LNCaP clone FGC (cell line): ENCODE results near the gene GMNN.

Experiments
- DNase-seq: peaks from one replicate; pipeline ENCODE4 v3.0.0-alpha.2; 2011; ENCODE audit warnings: low read depth
- H3K4me3 ChIP-seq: 2 replicates; pipeline ENCODE4 v1.5.1; 2011; ENCODE audit warnings: mild to moderate bottlenecking, low read depth, low read length, control low read depth
- TF ChIP-seq, protein P1 (sequence below): IDR thresholded peaks from 2 replicates; pipeline ENCODE4 v1.5.1; 2012; ENCODE audit warnings: mild to moderate bottlenecking; ENCODE audit not compliant: control insufficient read depth, insufficient read depth; ENCODE audit errors: extremely low read depth

Gene GMNN

DNA sequence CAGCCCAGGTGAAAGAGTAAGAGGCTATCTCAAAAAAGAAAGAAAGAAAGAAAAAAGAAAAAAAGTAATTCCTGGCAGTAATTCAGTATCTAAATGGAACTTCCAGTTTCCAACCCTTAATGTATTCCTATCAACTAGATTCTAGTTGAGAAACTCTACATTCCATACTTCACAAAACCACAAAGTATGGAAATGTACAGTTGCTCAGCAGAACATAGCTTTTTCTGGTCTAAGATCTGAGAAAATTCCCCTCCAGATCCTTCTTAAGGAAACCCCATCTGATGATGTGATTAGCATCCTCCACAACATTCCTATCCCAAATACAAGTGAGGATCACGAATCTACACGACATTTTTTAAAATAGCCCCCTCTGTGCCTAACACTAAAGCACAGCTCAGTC lies 20.4 kb downstream of the GMNN start:
- H3K4me3 ChIP-seq = no peak overlapping the region
- TF ChIP-seq, protein P1, sequence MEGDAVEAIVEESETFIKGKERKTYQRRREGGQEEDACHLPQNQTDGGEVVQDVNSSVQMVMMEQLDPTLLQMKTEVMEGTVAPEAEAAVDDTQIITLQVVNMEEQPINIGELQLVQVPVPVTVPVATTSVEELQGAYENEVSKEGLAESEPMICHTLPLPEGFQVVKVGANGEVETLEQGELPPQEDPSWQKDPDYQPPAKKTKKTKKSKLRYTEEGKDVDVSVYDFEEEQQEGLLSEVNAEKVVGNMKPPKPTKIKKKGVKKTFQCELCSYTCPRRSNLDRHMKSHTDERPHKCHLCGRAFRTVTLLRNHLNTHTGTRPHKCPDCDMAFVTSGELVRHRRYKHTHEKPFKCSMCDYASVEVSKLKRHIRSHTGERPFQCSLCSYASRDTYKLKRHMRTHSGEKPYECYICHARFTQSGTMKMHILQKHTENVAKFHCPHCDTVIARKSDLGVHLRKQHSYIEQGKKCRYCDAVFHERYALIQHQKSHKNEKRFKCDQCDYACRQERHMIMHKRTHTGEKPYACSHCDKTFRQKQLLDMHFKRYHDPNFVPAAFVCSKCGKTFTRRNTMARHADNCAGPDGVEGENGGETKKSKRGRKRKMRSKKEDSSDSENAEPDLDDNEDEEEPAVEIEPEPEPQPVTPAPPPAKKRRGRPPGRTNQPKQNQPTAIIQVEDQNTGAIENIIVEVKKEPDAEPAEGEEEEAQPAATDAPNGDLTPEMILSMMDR = no peak
- no peak for DNase-seq

DNA sequence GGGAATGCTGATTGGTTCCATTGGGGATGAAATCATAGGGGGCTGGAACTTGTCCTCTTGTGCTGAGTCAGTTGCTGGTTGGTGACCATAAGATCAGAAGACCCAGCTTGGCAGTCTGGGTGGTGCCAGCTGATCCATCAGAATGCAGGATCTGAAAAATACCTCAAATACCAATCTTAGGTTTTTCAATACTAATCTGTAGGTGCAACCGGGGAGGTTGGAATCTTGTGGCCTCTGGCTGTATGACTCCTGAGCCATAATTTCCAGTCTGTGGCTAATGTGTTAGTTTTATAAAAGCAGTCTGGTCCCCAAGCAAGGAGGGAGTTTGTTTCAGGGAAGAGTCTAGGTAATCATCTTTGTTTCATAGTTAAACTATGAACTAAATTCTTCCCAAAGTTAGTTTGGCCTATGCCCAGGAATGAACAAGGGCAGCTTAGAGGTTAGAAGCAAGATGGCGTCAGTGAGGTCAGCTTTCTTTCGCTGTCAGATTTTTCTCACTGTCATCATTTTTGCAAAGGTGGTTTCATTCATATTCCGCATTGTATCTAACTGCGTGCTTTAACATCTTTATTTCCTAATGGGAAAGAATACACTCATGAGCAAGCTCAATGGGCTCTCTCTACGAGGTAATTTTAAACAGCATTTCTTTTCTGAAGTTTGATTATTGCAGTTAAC lies 22.0 kb downstream of the GMNN start:
- TF ChIP-seq, protein P1 = no peak
- no peak overlapping the region for H3K4me3 ChIP-seq
- no peak for DNase-seq

DNA sequence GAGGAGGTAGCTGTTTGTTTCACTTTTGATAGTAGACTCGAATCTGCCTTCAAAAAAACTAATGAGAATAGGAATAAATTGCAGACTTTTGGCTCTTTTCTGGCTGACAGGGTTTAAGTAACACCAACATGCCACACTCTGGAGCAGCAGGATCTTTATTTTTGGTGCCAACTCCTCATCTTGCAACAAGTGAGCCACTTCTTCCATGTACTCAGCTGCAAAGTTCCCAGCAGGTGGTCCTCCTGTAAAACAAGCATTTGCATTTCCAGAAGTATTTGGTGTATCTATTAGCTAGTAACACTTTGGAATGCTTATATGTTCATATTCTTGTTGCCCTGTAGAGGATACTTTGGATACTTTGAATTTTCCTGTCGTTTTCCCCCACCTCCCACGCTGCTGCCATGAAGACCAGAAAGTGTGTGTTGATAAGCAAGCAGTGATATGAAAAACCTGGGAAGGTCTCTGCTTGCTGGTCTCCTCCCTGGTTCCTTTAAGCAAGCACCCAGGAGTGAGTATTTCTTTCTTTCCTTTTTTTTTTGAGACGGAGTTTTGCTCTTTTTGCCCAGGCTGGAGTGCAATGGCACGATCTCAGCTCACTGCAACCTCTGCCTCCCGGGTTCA lies 23.0 kb downstream of the GMNN start:
- TF ChIP-seq, protein P1 = no peak
- H3K4me3 ChIP-seq = no peak overlapping the region
- no peak for DNase-seq

DNA sequence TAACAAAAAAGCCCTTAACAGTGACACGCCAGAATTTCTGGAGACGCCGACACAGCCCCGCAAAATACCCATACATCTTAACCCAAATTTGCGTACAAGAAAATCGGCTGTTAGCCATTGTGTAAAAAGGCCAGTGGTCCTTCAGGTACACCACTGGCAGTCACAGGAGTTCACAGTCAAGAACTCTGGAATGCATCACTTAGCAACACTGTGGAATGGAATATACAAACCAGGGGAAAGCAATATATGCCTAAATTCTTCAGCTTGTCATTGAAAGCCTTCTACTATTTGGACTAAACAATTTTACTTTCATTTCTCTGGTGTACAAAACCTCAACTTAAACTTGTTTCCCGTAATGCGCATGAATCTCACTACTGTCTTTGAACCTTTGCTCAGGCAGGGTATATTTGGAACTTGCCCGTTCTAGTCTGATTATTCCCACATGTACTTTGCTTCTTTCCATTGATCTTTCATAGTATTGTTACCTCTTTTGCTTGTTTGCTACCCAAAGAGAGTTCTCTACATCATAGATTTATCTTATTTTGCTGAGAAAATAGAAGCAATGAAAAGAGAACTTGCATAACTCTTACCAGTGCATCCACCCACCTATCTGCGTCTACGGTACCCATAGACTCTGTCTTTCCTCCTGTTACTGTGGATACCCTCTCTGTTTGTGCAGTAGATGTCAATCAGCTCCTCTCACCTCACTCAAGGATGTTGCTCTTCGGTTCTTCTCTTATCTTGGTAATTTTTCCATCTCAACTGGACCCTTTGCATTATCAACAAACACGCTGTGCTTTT lies 24.2 kb downstream of the GMNN start, which contains the start of gene ARMH2:
ARMH2 (minus strand) TSS at position 178 of the 801 bp plus-strand sequence; CDS start at position 118, 60 bp downstream.
- DNase-seq = no peak
- TF ChIP-seq, protein P1 = no peak
- no peak within 1 kb of the TSS for H3K4me3 ChIP-seq

DNA sequence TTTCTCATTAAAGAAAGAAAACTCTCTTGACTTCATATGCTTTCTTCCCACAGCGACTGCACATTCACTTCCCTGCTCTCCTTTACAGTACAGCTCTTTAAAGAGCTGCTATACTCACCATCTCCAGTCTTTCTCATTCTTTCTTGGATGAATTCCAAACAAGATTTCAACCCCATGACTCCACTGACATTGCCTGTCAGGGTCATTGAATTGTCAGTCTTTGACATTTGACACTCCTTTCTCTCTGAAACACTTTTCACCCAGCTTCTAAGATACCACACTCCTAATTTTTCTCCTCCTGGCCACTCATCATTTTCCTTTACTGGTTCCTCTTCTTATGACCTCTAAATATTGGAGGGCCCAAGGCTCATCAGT lies 24.8 kb downstream of the GMNN start:
- DNase-seq = no peak
- TF ChIP-seq, protein P1 = no peak
- H3K4me3 ChIP-seq = no peak overlapping the region

DNA sequence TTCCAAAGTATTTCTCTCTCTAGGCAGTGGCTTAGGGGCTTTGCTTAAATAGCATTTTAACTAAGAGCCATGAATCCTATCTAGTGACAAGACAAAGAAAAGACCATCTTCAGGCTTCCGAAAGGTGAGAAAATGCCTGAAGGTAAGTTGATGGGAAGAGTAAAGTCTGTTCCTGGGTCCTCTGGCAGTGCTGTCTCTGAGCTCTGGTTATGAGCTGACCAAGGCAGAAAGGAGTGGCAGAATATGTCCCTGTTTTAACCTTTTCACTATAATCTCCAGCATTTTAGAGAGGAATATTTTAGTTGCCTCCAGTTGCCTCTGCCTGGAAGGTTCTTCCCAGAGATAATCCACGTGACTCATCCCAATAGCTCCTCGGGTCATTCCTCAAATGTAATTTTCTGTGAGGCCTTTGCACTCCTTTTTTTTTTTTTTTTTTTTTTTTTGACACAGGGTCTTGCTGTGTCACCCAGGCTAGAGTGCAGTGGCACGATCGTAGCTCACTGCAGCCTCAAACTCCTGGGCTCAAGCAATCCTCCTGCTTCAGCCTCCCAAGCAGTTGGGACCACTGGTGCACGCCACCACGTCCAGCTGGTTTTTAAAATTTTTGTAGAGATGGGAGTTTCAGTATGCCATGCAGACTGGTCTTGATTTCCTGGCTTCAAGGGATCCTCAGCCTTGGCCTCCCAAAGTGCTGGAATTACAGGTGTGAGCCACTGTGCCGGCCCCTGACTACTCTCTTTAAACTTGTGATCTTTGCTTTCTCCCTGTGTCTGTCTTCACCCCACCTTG lies 27.7 kb downstream of the GMNN start:
- no peak for DNase-seq
- H3K4me3 ChIP-seq = no peak overlapping the region
- TF ChIP-seq, protein P1 = no peak
